ENCODE data around the gene TEX48. TPM values are rescaled to one million over a fixed set of nuclear protein-coding genes. Genes with fewer than 3 reads are reported as not detected.

TEX48 gene
- total RNA-seq, 4 donors from 2014 or later: not detected

DNA sequence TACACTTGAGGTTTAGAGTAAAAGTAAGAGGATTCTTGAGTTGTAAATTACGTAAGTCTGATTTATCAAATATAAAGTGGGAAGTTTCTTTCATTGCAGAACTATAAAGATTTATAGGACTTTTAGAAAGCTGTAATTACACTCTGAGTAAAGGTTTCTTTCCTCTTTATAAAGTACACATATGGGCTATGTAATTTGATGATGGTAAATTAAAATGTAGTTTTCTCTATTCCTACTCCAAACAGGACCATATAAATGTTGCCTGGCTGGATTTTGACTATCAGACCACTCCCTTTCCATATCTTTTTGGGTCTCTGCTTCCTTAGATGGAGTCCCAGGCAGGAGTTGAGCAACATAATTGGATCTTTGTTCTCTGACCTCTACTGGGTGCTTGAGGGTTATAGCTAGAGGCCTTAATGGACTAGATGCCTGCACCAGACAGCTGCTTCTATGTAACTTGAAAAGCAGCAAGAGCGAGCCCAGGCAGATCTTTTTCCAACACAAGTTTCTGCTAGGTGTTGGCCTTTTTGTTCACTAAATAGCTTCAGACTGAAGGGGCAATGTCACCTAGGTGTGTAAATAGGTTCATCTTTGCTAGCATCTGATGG lies 11.4 kb upstream of the TEX48 start:
- TF ChIP-seq, protein P1, sequence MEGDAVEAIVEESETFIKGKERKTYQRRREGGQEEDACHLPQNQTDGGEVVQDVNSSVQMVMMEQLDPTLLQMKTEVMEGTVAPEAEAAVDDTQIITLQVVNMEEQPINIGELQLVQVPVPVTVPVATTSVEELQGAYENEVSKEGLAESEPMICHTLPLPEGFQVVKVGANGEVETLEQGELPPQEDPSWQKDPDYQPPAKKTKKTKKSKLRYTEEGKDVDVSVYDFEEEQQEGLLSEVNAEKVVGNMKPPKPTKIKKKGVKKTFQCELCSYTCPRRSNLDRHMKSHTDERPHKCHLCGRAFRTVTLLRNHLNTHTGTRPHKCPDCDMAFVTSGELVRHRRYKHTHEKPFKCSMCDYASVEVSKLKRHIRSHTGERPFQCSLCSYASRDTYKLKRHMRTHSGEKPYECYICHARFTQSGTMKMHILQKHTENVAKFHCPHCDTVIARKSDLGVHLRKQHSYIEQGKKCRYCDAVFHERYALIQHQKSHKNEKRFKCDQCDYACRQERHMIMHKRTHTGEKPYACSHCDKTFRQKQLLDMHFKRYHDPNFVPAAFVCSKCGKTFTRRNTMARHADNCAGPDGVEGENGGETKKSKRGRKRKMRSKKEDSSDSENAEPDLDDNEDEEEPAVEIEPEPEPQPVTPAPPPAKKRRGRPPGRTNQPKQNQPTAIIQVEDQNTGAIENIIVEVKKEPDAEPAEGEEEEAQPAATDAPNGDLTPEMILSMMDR (IDR thresholded peaks at IDR 0.05; ENCODE audit: low read depth): no peak

DNA sequence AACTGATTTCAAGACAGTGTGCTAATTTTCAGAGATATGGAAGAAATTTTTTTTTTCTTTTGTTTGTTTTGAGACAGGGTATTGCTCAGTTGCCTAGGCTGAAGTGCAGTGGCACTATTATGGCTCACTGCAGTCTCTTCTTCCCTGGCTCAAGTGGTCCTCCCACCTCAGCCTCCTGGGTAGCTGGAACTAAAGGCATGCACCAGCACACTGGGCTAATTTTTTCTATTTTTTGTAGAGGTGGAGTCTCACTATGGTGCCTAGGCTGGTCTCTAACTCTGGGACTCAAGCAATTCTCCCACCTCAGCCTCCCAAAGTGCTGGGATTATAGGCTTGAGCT lies 9.9 kb upstream of the TEX48 start:
- TF ChIP-seq, protein P1 (IDR thresholded peaks at IDR 0.05; ENCODE audit: low read depth): no peak

DNA sequence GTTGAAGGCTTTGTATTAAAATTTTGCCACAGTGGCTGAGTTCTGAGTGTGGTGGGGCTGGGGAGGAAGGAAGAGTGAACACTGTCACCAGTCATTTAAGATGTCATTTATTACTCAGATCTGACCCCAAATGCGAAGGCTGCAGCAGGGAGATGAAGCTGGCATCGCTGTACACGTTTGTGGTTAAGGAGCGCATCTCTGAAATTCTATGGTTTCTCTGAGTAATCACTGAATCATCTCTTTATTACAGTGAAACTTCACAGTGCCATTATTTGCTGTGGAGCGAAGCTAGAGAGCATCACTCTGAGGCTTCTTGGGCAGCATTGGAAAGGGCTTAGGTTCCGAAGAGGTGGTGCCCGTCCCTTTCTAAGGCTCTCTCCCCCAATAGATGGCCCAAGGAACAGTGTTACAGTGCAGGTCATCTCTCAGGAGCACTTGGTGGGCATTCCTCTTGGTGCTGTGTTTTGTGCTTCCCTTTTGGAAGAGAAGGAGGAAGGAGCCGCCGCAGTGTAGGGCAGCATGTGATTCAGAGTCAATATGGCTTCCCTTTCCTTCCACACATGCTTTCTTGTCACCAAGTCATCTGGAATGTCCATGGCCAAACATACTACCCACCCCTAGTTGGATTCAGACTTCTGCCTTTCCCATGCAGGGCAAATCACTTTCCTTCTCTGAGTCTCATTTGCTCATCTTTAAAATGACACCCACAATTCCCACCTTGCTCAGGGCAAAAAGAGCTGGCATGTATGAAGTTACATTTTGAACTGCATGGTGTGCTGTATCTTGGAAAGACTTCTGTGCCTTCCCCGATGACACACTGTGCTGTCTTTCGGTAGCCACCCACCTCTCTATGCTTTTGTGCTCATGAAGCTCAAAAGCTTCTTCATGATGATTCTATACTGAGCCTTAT lies 9.3 kb upstream of the TEX48 start:
- TF ChIP-seq, protein P1 (IDR thresholded peaks at IDR 0.05; ENCODE audit: low read depth): no peak

DNA sequence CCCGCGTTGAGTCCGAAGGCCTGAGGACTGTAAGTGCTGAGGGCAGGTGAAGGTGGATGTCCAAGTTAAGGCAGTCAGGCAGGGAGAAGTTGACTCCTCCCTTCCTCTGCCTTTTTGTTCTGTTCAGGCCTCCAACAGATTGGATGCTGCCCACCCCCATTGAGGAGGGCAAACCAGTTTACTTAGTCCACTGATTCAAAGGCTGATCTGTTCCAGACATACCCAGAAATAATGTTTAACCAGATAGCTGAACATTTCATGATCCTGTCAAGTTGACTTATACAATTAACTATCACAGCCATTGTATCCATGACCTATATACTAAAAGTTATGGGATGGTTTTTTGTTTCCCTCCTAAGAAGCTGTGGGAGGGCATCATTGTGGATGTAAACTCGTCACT lies 8.3 kb upstream of the TEX48 start:
- TF ChIP-seq, protein P1 (IDR thresholded peaks at IDR 0.05; ENCODE audit: low read depth): no peak

DNA sequence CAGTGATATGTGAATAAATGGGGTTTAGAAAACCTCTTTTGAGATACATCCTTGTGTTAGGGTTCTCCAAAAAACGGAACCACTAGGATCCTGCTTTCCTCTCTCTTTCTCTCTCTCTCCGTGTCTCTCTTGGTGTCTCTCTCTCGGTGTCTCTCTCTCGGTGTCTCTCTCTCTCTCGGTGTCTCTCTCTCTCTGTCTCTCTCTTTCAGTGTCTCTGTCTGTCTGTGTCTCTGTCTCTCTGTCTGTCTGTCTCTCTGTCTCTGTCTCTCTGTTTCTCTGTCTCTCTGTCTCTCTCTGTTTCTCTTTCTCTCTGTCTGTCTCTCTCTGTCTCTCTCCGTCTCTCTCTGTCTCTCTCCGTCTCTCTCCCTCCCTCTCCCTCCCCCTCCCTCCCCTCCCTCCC lies 7.8 kb upstream of the TEX48 start:
- TF ChIP-seq, protein P1 (IDR thresholded peaks at IDR 0.05; ENCODE audit: low read depth): no peak

DNA sequence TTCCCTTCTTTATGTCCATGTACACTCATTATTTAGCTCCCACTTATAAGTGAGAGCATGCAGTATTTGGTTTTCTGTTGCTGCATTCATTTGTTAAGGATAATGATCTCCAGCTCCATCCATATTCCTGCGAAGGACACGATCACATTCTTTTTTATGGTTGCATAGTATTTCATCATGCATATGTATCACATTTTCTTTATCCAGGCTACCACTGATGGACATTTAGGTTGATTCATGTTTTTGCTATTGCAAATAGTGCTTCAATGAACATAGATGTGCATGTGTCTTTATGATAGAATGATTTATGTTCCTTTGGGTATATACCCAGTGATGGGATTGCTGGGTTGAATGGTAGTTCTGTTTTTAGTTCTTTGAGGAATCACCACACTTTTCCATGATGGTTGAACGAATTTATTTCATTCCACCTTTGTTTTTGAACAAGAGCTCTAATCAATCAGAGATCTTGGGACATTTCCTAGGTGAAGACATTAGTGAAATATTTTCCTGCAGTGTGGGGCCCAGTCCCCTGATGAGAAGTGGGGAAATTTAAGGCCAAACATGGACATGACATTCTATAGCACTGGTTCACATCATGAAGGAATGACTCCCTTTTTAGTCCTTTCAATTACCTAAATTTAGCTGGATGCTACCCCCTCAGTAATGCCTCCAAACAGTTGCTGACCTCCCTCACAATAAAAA lies 7.1 kb upstream of the TEX48 start:
- TF ChIP-seq, protein P1 (IDR thresholded peaks at IDR 0.05; ENCODE audit: low read depth): no peak

DNA sequence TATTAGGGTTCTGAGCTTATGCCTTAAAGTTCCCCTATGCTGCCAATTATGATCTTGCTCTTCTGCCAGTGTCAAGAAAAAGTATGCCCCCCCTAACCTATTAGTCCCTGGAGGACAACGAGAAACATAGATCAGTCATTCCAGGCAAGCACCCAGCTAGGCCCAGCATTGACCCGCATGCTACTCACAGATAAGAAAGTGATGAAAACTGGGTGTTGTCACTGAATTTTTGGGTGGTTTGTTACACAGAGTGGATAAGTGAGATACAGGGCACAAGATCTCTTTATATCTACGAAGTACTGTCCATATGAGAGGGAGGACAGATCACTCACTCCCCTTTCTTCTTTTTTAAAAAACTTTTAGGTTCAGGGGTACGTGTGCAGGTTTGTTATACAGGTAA lies 6.4 kb upstream of the TEX48 start:
- TF ChIP-seq, protein P1 (IDR thresholded peaks at IDR 0.05; ENCODE audit: low read depth): no peak
